H9 (cell line): ENCODE data around the gene SUMO2. TPM values are rescaled to one million over a fixed set of nuclear protein-coding genes. Genes with fewer than 3 reads are reported as not detected.
"Not testable (repeated sequence)": the region's sequence is repeated elsewhere in the genome, so short reads cannot be mapped to it uniquely, and the experiment has no call there.

Experiments
- DNase-seq: peaks from one replicate; pipeline ENCODE4 v3.0.0-alpha.2; 2017
- H2AFZ ChIP-seq: one replicate; pipeline ENCODE4 v1.6.1; 2013; ENCODE audit warnings: mild to moderate bottlenecking, low read length, control low read depth, moderate library complexity
- H2AK5ac ChIP-seq: 2 replicates; pipeline ENCODE4 v1.6.1; 2013; ENCODE audit warnings: low read length, control low read depth, mixed read lengths; ENCODE audit not compliant: insufficient read length
- H2BK120ac ChIP-seq: one replicate; pipeline ENCODE4 v1.6.1; 2013; ENCODE audit warnings: low read depth, mild to moderate bottlenecking, low read length, control low read depth, inconsistent platforms; ENCODE audit not compliant: poor library complexity, severe bottlenecking
- H2BK12ac ChIP-seq: 2 replicates; pipeline ENCODE4 v1.6.1; 2013; ENCODE audit warnings: low read length, control low read depth, mixed read lengths, low read depth; ENCODE audit not compliant: insufficient read length
- H2BK15ac ChIP-seq: 2 replicates; pipeline ENCODE4 v1.6.1; 2013; ENCODE audit warnings: low read depth, low read length, control low read depth
- H2BK20ac ChIP-seq: one replicate; pipeline ENCODE4 v1.6.1; 2013; ENCODE audit warnings: low read depth, mild to moderate bottlenecking, low read length, control low read depth, inconsistent platforms; ENCODE audit not compliant: poor library complexity, severe bottlenecking
- H2BK5ac ChIP-seq: 2 replicates; pipeline ENCODE4 v1.6.1; 2013; ENCODE audit warnings: low read length, control low read depth, mixed read lengths; ENCODE audit not compliant: insufficient read length
- H3K14ac ChIP-seq: 2 replicates; pipeline ENCODE4 v1.6.1; 2013; ENCODE audit warnings: low read length, control low read depth; ENCODE audit not compliant: insufficient read depth
- H3K18ac ChIP-seq: 2 replicates; pipeline ENCODE4 v1.6.1; 2013; ENCODE audit warnings: low read depth, mild to moderate bottlenecking, mixed read lengths, low read length, control low read depth; ENCODE audit not compliant: insufficient read length
- H3K23ac ChIP-seq: 2 replicates; pipeline ENCODE4 v1.6.1; 2013; ENCODE audit warnings: low read length, control low read depth, mixed read lengths, low read depth; ENCODE audit not compliant: insufficient read length
- H3K23me2 ChIP-seq: 2 replicates; pipeline ENCODE4 v1.6.1; 2013; ENCODE audit warnings: low read depth, mild to moderate bottlenecking, mixed read lengths, low read length, control low read depth; ENCODE audit not compliant: insufficient read length, poor library complexity, severe bottlenecking
- H3K27ac ChIP-seq: 2 replicates; pipeline ENCODE4 v1.5.1; 2013; ENCODE audit warnings: low read length, control low read depth, mixed read lengths, low read depth; ENCODE audit not compliant: insufficient read length
- H3K27me3 ChIP-seq: 2 replicates; pipeline ENCODE4 v1.6.1; 2013; ENCODE audit warnings: low read length, control low read depth, inconsistent platforms; ENCODE audit not compliant: insufficient read depth
- H3K4ac ChIP-seq: 2 replicates; pipeline ENCODE4 v1.6.1; 2013; ENCODE audit warnings: low read depth, mild to moderate bottlenecking, control low read depth, inconsistent platforms, low read length, moderate library complexity
- H3K4me1 ChIP-seq: 2 replicates; pipeline ENCODE4 v1.6.1; 2013; ENCODE audit warnings: low read length, control low read depth, inconsistent platforms; ENCODE audit not compliant: insufficient read depth
- H3K4me2 ChIP-seq: 2 replicates; pipeline ENCODE4 v1.6.1; 2013; ENCODE audit warnings: low read length, control low read depth, mixed read lengths; ENCODE audit not compliant: insufficient read length, insufficient read depth
- H3K56ac ChIP-seq: 2 replicates; pipeline ENCODE4 v1.6.1; 2013; ENCODE audit warnings: low read depth, mild to moderate bottlenecking, mixed read lengths, low read length, control low read depth; ENCODE audit not compliant: insufficient read length
- H3K79me1 ChIP-seq: 2 replicates; pipeline ENCODE4 v1.6.1; 2013; ENCODE audit warnings: low read depth, mild to moderate bottlenecking, moderate library complexity, low read length, control low read depth, inconsistent platforms; ENCODE audit not compliant: insufficient read depth, poor library complexity, severe bottlenecking
- H3K79me2 ChIP-seq: 2 replicates; pipeline ENCODE4 v1.6.1; 2013; ENCODE audit warnings: low read length, control low read depth, inconsistent platforms; ENCODE audit not compliant: insufficient read depth
- H3K9ac ChIP-seq: 2 replicates; pipeline ENCODE4 v1.6.1; 2013; ENCODE audit warnings: low read length, control low read depth, mixed read lengths; ENCODE audit not compliant: insufficient read length; ENCODE audit errors: extremely low read depth
- H3K9me3 ChIP-seq: one replicate; pipeline ENCODE4 v1.6.1; 2013; ENCODE audit warnings: low read depth, low read length, inconsistent platforms; ENCODE audit not compliant: control insufficient read depth
- H3T11ph ChIP-seq: one replicate; pipeline ENCODE4 v1.6.1; 2013; ENCODE audit warnings: mild to moderate bottlenecking, low read length, control low read depth, inconsistent platforms
- H4K20me1 ChIP-seq: one replicate; pipeline ENCODE4 v1.6.1; 2013; ENCODE audit not compliant: control insufficient read depth, insufficient read length, insufficient read depth
- H4K5ac ChIP-seq: 2 replicates; pipeline ENCODE4 v1.6.1; 2013; ENCODE audit warnings: low read depth, mild to moderate bottlenecking, mixed read lengths, low read length, control low read depth; ENCODE audit not compliant: insufficient read length
- H4K8ac ChIP-seq: replicated peaks from 2 replicates; pipeline ENCODE4 v1.6.1; 2013; ENCODE audit warnings: low read length, control low read depth, mixed read lengths, low read depth; ENCODE audit not compliant: insufficient read length
- H4K91ac ChIP-seq: 2 replicates; pipeline ENCODE4 v1.6.1; 2013; ENCODE audit warnings: low read depth, mild to moderate bottlenecking, moderate library complexity, mixed read lengths, low read length, control low read depth; ENCODE audit not compliant: insufficient read length
- H3K27ac Mint-ChIP-seq, 3 experiments: 2 replicates in 2 of 3; 3 replicates in 1 of 3; pipeline ENCODE4 v1.8.0; 2020 to 2021; ENCODE audit warnings: mixed read lengths in 3 of 3, mild to moderate bottlenecking in 1 of 3, moderate library complexity in 1 of 3
- H3K27me3 Mint-ChIP-seq: 2 replicates; pipeline ENCODE4 v1.8.0; 2021; ENCODE audit warnings: low read depth, mild to moderate bottlenecking, moderate library complexity, mixed read lengths
- H3K36me3 Mint-ChIP-seq, 3 experiments: 2 replicates in 2 of 3; 3 replicates in 1 of 3; pipeline ENCODE4 v1.8.0; 2020 to 2021; ENCODE audit warnings: low read depth in 3 of 3, mixed read lengths in 3 of 3; ENCODE audit not compliant: insufficient read depth in 1 of 3
- H3K4me1 Mint-ChIP-seq, 2 experiments: 2 replicates each; pipeline ENCODE4 v1.8.0; 2020; ENCODE audit warnings: mixed read lengths in 2 of 2
- H3K4me3 Mint-ChIP-seq, 2 experiments: 2 replicates in 1 of 2; 3 replicates in 1 of 2; pipeline ENCODE4 v1.8.0; 2020 to 2021; ENCODE audit warnings: mild to moderate bottlenecking in 2 of 2, mixed read lengths in 2 of 2, moderate library complexity in 1 of 2
- H3K9me3 Mint-ChIP-seq, 2 experiments: 2 replicates in 1 of 2; 3 replicates in 1 of 2; pipeline ENCODE4 v1.8.0; 2020; ENCODE audit warnings: mild to moderate bottlenecking in 2 of 2, mixed read lengths in 2 of 2, moderate library complexity in 1 of 2
- CTCF ChIP-seq: fragments of 200-600 bp; sonication (generic); conservative IDR thresholded peaks from 3 replicates; pipeline ENCODE4 v1.8.0; 2021; ENCODE audit warnings: antibody characterized with exemption, mild to moderate bottlenecking
- WGBS: extraction: QIAGEN DNeasy Blood & Tissue Kit; methylation state at CpG from one replicate; pipeline ENCODE4 v1.1.7; 2013; ENCODE audit warnings: missing lambda C conversion rate, low lambda C conversion rate, mixed read lengths; ENCODE audit not compliant: insufficient read length; ENCODE audit errors: extremely low coverage; 5-methylcytosine and 5-hydroxymethylcytosine counted together
- total RNA-seq: library from RNA; stranded (reverse); gene quantifications from 2 replicates; pipeline ENCODE4 v1.2.1, GENCODE V29; 2021

The SUMO2 gene
- total RNA-seq, 1 experiment from 2014 or later = 813 TPM

DNA sequence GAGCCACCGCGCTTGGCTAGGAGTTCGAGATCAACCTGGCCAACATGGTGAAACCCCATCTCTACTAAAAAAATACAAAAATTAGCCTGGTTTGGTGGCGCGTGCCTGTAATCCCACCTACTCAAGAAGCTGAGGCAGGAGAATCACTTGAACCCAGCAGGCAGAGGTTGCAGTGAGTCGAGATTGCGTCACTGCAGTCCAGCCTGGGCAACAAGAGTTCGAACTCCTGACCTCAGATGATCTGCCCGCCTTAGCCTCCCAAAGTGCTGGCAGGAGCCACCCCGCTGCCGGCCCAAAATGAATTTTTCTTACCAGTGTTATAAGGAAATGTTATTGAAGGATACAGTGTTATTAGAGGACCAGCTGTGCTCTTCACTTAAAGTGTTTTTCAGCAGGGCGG, 25.0 kb upstream of the SUMO2 start:
- Histone ChIP-seq H3K27me3 (no peaks in the 10 kb centered on the region), H4K8ac (no peak overlapping the region), H3K4me1 (no peaks in the 10 kb centered on the region), H3K9ac (no peak overlapping the region), H3K18ac (no peak overlapping the region), H4K91ac (no peak overlapping the region), H3K79me2 (peaks cover 9% of the 10 kb centered on the region), H3K56ac (no peak overlapping the region), H3K23me2 (peaks cover 6% of the 10 kb centered on the region), H4K20me1 (no peaks in the 10 kb centered on the region), H3K23ac (no peak overlapping the region), H4K5ac (no peak overlapping the region), H2BK120ac (no peak overlapping the region), H3K27ac (no peak overlapping the region), H2AK5ac (no peak overlapping the region), H2BK20ac (no peak overlapping the region), H3K4ac (no peak overlapping the region), H3K79me1 (no peaks in the 10 kb centered on the region), H3K9me3 (no peaks in the 10 kb centered on the region), H2AFZ (no peak overlapping the region), H3K14ac (no peak overlapping the region), H2BK12ac (no peak overlapping the region), H3K4me2 (no peak overlapping the region), H2BK15ac (no peak overlapping the region), H2BK5ac (no peak overlapping the region), H3T11ph (no peak overlapping the region)
- Mint-ChIP-seq H3K4me3 (peak overlapping the region; percentile 31 to 62), H3K27ac (no peak overlapping the region), H3K4me1 (peaks cover 5 to 10% of the 10 kb centered on the region in 2 experiments), H3K27me3 (no peaks in the 10 kb centered on the region; the same call in 1 of the 2 replicates), H3K9me3 (no peaks in the 10 kb centered on the region), H3K36me3 (peaks cover 24 to 45% (median 42%) of the 10 kb centered on the region in 3 experiments; a peak in 6 of 7 replicates)
- TF ChIP-seq CTCF = no peak
- no peak for DNase-seq
- no CpG with 5 or more reads among the region's 12 CpGs for WGBS

DNA sequence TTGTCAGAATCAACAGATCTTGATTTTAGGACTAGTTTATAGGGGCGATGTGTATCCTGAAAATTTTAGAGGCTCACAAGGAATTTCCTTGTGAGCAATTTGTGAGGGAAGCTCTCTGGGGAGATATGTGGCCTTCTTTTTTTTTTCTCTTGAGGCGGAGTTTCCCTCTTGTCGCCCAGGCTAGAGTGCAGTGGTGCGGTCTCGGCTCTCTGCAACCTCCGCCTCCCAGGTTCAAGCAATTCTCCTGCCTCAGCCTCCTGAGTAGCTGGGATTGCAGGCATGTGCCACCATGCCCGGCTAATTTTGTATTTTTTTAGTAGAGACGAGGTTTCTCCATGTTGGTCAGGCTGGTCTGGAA, 24.3 kb upstream of the SUMO2 start:
- not testable (repeated sequence) for H2BK5ac ChIP-seq, H3K27me3 ChIP-seq, H3K79me1 ChIP-seq, H2BK12ac ChIP-seq, H3T11ph ChIP-seq, H3K56ac ChIP-seq, H3K9ac ChIP-seq, H3K23ac ChIP-seq, H3K18ac ChIP-seq, H2BK15ac ChIP-seq, H3K4ac ChIP-seq, H2BK120ac ChIP-seq, H3K27ac ChIP-seq, DNase-seq, H3K4me2 ChIP-seq, H3K27me3 Mint-ChIP-seq, H3K9me3 ChIP-seq, H3K23me2 ChIP-seq, H4K91ac ChIP-seq, H3K4me1 Mint-ChIP-seq, H3K14ac ChIP-seq, H2AK5ac ChIP-seq, H4K5ac ChIP-seq, H3K9me3 Mint-ChIP-seq, H3K79me2 ChIP-seq, H3K4me1 ChIP-seq, H4K8ac ChIP-seq, H4K20me1 ChIP-seq, H2AFZ ChIP-seq, H2BK20ac ChIP-seq
- no CpG with 5 or more reads among the region's 8 CpGs for WGBS
- peak overlapping the region in 1 of 3 experiments; percentile 18; a peak in 1 of 7 replicates for H3K27ac Mint-ChIP-seq
- H3K4me3 Mint-ChIP-seq = peak overlapping the region; percentile 94 to 99
- peaks cover 24 to 39% (median 36%) of the 10 kb centered on the region in 3 experiments; a peak in 6 of 7 replicates for H3K36me3 Mint-ChIP-seq
